Urothelium cell line (cell line): ENCODE data around the gene ILK.

Experiments used
- DNase-seq: peaks from one replicate; pipeline ENCODE4 v3.0.0; 2011; ENCODE audit warnings: low spot score, mixed read lengths
- FAIRE-seq: peaks from 2 replicates; lab custom pipeline; 2011; peaks lifted over from hg19 to GRCh38; lab: Jason Lieb, UNC

The ILK gene

DNA sequence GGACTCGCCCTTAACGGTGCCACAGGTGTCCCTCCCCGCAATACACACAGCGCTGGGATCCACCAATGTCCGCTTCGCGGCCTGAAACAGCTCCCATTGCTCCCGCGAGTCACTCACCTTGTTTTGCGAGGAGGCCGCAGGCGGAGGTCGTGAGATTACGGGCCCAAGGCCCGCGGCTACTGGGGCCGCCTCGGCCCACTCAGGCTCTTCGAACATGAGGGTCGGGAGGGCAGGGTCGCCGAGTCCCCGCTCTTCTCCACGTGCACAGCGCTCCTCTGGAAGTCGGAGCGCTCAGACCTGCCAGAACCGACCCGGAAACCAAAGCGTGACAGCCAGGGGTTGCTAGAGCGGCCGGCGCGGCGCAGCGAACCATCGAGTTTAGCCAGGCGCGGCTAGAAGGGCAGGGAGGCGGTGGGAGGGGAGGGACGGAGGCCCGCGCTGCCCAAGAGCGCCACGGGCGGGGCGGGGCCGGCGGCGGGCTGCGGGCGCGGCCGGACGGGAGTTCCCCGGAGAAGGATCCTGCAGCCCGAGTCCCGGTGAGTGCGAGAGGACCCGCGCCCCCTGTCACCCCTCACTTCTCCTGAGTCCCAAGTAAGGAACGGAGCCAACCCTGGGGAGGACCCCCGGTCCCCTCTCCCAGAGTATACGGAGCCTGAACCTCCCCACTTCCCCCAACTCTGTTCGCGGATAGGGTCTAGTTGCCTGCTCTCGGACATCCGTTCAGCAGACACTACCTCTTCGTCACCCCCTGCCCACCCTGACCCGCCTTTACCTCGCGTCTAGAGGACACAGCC lies at the start of gene ILK, which contains the start of gene RRP8:
Gene ILK (plus strand): TSS at position 488 of the 794 bp plus-strand sequence. CDS start 498 bp downstream, outside the sequence.
Gene RRP8 (minus strand): TSS at position 330 of the 794 bp plus-strand sequence. CDS start 114 bp downstream, at position 216.
- FAIRE-seq, result peak; percentile 17
- peak; percentile 95 for DNase-seq

DNA sequence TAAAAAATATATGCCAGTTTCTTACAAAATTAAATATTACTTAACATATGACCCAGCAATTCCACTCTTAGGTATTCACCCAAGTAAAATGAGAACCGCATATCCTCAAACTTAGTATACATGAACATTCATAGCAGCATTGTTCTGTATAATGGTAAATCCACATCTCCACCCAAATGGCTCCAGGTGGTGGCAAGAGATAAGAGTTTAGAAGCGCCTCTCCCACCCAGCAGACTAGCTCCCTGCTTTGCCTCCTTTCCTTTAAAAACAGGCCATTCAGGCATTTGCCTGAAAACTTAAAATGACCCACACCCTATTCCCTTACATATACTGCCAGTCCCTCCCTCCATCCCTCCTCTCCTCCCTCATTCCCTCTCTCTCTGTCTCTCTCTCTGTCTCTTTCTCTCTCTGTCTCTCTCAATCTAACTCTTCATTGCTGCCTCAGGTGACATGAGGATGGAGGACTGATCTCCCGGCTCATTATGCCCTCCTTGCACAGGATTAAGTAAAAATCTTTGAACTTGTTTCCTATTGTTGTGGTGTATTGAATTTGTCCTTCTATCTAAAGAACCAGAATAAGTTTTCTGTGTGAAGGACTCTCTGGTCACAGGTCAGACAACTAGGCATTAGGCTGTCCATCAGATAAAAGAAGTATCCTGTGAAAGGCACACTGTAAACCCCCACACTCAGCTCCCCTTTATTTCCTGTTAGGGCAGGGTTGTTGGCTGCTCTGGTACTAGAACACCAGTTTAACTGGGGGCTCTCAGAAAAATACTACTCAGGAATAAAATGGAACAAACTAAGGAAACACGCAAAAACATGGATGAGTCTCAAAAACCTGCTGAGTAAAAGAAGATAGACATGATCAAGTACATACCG lies 48.5 kb upstream of the ILK start:
- FAIRE-seq, result no peak

DNA sequence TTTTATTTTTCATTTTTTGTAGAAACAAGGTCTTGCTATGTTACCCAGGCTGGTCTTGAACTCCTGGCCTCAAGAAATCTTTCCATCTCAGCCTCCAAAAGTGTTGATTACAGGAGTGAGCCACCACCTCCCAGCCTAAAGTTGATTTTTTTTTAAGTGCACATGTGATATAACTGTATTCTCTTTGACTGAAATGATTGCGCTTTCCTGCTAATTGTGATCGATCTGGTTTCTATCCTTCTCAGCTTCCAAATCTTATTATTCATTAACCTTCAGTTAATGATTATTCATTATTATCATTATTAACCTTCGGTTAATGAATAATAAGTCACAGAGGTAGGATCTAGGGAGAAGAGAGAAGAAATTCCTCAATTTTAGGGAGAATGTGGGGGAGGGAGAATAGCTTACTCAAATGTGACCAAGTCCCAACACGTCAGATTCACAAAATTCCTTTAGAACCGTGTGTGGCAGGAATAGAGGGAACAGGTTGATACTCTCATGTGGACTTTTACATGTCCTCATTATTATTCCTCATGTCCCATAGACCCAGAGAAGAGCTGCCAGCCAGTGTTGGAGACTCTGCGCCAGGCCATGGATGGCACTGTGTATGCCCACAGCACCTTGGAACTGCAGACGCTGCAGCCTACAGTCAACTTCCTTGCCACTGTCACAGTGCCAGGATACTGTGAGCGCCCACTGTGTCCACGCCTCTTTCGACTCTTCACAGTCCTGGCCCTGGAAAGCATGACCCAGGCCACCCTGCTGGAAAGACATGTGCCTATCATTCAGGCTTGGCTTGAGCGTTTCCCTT lies 47.2 kb upstream of the ILK start:
- FAIRE-seq (no peak), DNase-seq (no peak)

More for the DNA sequence above, 48.5 kb upstream of the ILK start:
- DNase-seq, result no peak

DNA sequence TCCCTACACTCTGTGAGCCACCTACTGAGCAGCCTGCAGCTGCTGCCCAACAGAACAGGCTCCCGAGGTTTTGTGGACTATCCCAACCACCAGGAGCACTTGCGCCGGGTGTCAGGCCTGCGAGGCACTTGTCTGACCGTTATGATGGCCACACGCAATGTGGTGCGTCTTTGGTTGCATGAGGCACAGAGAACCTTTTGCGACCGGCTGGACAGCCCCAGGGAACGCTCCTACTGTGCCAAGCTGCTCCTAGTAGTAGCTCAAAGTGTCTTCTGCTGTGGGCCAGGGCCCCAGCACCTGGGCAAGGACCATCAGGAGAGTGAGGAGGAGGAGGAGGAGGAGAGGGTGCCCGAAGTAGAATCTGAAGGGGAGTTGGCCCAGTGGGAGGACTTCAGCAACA lies 46.5 kb upstream of the ILK start:
- DNase-seq (no peak), FAIRE-seq (no peak)

DNA sequence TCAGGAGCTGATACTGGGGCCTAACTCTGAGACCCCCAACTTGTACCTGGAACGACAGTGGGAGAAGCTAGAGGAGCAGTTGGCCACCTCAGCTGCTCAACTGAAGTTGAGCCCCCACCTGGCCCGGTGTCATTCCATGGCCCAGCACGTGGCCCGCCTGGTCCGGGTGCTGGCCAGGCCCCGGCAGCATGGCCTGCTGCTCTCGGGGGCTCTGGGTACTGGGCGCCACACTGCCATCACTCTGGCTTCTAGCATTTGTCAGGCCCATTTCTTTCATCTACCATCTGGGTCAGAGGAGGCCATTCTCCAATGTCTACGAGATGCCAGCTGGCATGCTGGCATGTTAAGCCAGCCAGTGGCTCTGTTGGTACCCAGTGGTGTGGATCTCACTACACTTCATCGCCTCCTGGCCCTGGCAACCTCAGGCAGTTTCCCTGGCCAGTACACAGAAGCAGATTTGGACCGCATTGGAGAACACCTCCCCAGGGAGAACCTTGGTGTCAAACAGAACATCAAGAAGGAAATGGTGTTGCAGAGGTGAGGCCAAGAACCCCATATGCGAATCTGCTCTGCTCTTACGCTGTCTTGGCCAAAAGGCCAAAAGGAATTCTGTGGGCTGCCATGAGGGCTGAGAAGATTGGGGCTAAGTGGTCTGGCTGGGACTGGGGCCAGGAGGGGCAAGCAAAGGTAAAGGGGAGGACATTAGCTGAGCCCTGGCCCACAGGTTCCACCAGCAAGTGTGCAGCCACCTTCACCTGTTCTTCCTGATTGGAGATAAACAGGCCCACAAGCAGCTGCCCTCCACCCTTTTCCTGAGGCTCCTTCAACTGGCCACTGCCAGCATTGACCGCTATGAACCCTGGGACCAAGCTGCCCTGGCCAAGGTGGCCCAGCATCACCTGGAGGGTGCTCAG lies 45.6 kb upstream of the ILK start:
- DNase-seq, result no peak
- no peak for FAIRE-seq

DNA sequence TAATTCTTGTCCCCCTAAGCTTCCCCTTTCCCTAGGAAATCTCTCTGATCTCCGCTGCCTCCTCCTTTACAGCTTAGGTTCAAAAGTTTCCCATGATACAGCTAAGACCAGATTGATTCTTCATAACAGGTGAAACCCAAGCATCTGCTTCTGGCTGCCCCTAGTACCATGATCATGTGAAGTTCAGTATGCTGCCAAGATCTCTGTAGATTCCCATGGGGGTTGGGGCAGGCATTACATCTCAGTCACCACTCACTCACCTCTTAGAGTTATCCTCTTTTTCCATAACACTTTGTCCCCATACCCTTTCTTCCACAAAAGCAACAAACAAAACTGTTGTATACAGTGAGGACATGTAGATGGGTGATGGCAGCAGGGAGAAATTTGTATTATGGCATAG lies 44.2 kb upstream of the ILK start:
- DNase-seq, result no peak
- FAIRE-seq, result no peak

DNA sequence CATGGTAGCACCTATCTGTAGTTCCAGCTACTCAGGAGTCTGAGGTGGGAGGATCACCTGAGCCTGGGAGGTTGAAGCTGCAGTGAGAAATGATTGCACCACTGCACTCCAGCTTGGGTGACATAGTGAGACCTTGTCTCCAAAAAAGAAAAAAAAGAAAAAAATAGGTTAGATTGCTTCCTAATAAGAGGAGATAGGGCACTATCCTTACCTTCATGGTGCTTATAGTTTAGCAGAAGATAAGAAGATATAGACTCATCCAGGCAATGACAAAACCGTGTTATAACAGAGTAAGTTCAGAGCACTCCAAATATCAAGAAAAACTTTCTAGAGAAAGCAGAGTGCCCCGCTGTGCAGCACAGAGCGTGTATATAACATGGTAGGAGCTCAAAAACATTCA lies 42.3 kb upstream of the ILK start:
- FAIRE-seq, result no peak

DNA sequence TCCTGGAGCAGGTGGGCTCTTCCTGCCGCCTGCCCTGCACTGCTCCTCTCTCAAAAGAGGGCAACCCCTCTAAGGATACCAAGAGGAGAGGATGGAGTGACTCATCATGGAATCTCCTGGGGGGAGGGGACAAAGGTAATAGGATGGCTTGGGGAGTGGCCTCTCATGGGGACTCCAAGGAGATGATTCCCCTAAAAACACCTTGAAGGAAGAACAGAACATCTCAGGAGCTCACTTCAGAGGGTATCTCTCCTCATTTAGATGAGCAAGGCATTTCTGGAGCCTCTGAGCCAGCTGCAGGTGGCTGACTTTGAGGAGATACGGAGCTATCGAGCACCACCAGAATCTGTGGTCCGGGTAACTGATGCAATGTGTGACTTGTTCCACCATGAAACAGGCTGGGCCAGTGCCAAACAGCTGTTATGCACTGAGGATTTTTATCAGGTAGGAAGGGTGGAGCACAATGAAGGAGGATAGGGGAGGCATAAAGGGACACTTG lies 40.4 kb upstream of the ILK start:
- no peak for DNase-seq
- no peak for FAIRE-seq

More for the DNA sequence above, 42.3 kb upstream of the ILK start:
- DNase-seq, result no peak

DNA sequence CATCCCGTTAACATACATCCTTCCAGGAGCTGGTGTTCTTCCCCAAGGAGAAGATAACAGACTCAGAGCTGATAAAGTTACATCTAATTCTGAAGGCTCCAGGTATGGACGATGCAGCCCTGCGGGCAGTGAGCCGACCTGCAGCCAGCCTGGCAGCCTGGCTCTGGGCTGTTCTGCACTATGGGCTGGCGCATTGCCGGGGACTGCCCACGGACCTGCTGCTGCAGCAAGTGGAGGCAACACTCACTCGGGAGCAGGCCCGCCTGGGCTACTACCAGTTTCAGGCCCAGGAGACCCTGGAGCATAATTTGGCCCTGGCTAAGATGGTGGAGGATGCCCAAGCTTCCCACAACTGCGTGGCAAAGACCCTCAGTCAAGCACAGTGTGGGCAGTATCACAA lies 39.9 kb upstream of the ILK start:
- DNase-seq (no peak), FAIRE-seq (no peak)

DNA sequence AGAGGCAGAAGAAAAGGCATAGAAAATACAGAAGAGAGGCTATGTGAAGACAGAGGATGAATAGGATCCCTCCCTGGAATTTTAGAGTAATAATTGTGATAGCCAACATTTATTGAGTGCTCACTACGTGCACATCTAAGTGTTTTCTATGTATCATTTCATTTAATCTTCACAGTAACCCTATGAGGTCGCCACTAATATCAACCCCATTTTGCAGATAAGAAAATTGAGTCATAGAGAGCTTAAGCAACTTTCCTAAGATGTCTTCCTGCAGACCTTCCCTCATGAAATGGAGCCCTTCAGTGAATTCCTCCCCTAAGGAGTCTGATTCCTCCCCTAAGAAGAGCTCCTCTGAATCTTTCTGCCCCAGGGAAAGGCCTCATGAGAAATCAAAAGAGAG lies 38.2 kb upstream of the ILK start:
- FAIRE-seq (no peak), DNase-seq (no peak)

DNA sequence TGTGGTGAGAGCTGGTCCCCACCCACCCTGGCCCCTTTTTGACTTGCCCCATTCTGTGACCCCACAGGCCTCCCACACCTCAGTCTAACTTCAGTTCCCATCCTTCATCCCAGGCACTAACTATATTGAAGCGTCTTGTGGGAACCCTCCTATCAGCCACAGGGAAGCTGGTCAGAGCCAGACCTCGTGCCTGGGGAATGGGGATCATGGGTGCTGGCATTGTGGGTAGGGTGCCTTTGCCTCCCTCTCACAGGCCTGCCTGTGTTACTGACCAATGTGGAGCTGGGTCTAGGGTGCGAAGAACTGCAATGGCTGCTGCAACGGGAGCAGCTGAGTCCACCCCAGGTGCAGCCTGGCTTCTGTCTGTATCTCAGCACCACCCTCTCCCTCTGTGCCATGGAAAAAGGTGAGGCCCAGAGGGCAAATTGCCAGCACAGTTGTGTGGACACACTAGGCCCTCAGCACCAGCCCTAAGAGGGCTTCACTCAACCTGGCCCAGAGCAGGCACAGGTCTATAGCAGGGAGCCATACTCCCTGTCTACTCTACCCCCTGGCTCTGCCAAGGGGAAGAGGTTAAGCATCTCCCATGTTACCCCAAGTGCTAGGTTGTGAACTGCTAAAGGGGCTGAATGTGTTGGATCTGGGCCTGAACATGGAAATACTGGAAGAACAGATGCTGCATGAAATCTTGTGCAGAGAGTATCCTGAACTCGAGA lies 37.4 kb upstream of the ILK start:
- DNase-seq (no peak), FAIRE-seq (no peak)

DNA sequence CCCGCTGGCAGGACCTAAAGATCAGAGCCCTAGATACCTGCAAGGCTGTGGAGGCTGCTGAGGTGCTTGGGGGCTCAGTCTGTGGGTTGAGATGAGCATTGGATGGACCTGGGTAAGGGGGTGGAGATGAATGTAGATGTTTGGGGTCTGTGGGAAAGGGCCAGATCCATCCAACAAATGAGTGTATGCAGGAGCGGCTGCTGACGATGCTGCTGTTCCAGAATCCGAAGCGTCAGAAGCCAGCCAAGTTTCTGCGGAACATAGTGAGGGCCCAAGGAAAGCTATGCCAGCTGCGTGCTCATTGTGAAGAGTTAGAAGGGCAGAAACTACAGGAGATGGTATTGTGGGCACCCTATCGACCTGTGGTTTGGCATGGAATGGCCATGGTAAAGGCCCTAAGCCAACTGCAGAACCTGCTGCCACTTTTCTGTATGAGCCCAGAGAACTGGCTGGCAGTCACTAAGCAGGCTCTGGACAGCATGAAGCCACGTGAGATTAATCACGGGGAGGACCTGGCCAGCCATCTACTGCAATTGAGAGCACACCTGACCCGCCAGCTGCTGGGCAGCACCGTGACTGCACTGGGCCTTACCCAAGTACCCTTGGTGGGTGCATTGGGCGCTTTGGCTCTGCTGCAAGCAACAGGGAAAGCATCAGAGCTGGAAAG lies 36.7 kb upstream of the ILK start:
- no peak for DNase-seq

DNA sequence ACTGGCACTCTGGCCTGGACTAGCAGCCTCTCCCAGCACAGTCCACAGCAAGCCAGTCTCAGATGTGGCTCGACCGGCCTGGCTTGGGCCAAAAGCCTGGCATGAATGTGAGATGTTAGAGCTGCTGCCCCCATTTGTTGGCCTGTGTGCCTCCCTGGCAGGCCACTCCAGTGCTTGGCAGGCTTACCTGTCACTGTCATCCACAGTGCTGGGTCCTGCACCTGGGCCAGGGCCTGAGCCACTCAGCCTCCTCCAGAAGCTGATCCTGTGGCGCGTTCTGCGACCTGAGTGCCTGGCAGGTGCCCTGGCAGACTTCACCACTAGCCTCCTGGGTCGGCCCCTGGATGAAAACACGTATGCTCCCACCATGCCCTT lies 36.2 kb upstream of the ILK start:
- FAIRE-seq, result no peak

More for the DNA sequence above, 36.7 kb upstream of the ILK start:
- FAIRE-seq, result no peak

DNA sequence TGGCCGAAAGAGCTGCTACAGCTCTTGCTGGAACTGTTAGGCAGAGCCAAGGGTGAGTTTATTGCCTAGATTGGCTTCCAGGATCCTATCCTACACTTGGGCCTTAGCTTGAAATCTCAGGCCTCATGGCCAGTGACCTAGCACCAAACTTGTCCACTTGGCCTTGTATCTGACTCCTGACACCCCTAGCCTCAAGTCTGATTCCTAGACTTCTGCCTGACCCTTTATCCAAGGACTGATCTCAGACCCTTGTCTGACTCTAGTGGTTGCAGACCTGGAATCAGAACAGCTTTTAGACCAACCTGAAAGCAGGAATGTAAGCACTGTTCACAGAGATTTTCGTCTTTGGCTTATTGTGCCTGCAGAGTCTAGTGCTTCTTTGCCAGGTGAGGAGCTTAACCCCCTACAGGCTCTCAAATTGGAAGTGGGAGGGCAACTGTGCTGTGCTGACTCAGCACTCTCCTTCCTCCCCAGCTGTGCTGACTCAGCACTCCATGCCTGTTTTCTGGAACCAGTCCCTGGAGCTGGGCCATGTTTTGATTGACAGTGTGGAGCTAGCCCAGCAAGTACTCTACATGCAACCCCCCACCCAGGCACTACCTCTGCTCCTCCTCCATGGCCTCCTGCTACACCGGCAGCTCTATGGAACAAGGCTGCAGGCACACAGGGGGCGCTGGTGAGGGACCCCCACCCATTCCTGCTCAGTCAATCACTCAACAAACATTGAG lies 35.2 kb upstream of the ILK start:
- DNase-seq (peak; percentile 42), FAIRE-seq (no peak)

More for the DNA sequence above, 36.2 kb upstream of the ILK start:
- no peak for DNase-seq

DNA sequence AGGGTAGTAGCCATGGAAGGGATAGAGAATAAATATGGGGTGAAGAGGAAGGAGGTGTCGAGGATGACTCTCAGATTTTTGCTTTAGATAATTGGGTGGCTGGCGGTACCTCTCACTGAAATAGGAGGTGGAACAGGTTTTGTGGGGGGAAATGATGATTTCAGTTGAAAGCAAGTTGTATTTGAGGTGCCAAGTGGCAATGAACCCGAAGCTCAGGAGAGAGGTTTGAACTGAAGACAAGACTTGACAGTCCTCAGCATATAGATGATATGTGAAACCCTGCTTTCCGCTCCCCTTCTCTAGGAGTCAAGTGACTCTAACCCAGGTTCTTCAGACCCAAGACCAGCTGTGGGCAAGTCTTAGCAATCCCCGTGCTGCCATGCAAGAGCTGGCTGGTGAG lies 33.9 kb upstream of the ILK start:
- FAIRE-seq (no peak), DNase-seq (no peak)

DNA sequence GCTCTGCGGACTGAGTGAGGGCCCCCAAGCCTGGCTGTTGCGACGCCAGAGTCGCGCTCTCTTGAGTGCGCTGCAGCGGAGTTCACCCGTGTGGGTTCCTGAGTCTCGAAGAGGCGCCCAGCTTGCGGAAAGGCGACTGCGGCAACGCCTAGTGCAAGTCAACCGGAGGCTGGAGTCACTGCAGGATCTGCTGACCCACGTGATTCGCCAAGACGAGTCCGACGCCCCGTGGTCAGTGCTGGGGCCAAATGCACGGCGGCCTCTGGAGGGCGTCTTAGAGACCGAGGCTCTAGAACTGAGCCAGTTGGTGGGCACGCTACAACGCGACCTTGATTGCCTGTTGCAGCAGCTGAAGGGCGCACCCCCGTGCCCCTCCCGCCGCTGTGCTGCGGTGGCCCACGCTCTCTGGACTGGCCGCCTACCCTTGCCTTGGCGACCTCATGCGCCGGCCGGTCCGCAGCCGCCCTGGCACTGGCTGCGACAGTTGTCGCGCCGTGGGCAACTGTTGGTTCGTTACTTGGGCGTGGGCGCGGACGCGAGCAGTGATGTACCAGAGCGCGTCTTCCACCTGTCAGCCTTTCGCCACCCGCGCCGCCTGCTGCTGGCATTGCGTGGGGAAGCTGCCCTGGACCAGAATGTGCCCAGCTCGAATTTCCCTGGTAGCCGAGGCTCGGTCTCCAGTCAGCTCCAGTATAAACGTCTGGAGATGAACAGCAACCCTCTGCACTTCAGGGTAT lies 32.7 kb upstream of the ILK start:
- DNase-seq, result no peak
- no peak for FAIRE-seq

DNA sequence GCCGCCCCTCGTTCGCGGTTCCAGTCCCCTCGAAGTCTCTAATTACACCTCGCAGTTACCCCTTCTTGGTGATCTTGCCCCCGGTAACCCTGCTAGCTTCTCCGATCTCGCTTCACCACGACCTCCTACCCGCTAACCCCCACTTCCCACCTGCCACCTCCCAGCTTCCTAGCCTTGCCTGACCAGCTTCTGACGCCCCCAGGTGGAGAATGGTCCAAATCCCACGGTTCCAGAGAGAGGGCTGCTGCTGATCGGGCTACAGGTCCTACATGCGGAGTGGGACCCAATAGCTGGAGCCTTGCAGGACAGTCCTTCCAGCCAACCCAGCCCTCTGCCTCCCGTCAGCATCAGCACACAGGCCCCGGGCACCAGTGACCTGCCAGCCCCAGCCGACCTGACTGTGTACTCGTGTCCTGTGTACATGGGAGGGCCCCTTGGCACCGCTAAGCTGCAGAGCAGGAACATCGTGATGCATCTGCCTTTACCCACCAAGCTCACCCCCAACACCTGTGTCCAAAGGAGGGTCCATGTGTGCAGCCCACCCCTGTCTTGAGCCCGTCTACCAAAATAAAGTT lies 32.1 kb upstream of the ILK start:
- FAIRE-seq (no peak), DNase-seq (no peak)
